Activated CD4-positive, alpha-beta T cell treated with anti-CD3 and anti-CD28 coated beads, Interleukin-2, amount 50 U/mL, for 4 hours (primary cell): ENCODE data around the gene GRIN1.

Experiments
- DNase-seq, 2 experiments: peaks; one replicate each; pipeline ENCODE4 v3.0.0-alpha.2; 2020

GRIN1 gene

DNA sequence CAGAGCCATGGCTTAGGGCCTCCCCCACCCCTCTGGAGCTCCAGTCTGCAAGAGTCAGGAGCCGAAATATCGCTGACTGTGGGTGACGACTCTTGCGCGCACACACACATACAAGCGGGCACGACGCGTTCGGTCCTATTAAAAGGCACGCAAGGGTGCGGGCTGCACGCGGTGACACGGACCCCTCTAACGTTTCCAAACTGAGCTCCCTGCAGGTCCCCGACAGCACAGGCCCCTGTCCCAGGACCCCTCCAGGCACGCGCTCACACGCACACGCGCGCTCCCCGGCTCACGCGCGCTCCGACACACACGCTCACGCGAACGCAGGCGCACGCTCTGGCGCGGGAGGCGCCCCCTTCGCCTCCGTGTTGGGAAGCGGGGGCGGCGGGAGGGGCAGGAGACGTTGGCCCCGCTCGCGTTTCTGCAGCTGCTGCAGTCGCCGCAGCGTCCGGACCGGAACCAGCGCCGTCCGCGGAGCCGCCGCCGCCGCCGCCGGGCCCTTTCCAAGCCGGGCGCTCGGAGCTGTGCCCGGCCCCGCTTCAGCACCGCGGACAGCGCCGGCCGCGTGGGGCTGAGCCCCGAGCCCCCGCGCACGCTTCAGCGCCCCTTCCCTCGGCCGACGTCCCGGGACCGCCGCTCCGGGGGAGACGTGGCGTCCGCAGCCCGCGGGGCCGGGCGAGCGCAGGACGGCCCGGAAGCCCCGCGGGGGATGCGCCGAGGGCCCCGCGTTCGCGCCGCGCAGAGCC, at the start of gene GRIN1:
TSS of gene GRIN1 (plus strand) at position 433 of the 746 bp plus-strand sequence. CDS start 333 bp downstream, outside the sequence.
- DNase-seq, result no peak

- no peak for DNase-seq
Observed at GRCh38 chr9:137089232-137089947, 49.6 kb upstream of the GRIN1 start.

DNA sequence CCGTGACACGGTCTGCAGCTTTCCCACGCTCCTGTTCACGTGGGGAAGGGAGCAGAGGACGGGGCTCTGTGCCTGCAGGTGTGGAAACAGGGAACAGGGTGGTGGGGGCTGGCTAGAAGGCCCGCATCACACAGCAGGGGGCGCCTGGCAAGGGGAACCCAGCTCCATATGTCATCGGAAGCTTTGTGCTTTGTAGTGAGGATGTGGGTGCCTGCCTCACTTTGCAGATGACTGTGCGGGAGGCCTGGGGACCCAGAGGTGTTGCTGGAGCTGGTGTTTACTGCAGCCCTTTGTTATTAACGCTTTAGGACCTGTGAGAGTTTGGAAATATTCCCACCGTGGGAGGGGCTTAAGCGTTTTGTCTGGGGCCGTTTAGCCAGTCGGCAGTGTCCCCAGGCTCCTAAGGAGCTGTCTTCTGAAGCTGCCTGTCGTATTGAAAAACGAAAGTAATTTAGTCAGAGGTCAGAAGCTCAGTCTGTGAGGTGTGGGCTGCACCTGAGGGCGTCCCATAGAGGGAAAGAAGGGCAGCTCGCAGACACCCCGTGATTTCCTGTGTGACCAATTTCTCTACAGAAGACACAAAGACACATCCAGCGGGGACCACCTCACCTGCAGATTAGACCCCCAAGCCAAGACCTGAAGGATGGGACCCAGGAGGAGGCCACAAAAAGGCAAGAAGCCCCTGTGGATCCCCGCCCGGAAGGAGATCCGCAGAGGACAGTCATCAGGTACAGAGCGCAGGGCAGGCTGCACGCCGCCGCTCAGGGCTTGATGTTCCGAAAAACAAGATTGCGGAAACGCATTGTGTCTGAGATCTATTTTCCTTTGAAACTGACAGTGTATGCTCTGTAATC, 43.1 kb upstream of the GRIN1 start:
- peak; percentile 81 to 82 for DNase-seq

DNA sequence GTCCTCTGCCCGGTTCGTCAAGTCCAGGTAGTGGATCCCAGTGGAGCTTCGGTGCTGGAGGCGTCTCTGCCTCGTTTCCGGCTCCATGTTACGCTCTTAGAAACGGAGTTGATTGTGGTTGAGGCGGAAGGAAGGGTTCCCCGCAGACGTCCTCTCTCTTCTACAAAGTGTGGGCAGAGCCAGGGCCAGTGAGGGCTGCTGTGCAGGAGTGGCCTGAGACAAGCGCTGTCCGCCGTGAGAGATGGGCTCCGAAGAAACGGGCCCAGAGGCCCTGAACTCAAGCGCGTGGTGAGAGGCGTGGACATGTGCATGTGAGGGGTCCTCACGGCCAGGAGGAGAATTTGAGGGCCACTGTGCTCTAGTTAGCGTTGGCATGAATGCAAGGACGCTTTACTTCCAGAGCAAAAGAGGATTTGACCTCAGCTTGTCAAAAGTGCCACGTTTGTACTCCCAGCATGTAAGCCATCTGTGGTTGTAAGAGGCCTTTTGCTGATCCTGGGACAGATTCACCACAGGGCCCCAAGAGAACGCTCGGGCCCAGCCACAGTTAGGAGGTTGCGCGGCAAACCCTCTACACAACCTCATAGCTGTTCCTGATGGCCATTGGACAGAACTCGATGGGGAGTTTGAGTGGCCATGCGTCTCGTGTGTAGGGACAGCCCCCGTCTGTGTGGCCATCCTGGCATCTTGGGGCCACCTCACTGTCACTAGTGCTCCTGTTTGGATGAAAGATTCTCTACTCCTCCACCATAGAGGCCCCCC, 42.0 kb upstream of the GRIN1 start:
- no peak for DNase-seq

DNA sequence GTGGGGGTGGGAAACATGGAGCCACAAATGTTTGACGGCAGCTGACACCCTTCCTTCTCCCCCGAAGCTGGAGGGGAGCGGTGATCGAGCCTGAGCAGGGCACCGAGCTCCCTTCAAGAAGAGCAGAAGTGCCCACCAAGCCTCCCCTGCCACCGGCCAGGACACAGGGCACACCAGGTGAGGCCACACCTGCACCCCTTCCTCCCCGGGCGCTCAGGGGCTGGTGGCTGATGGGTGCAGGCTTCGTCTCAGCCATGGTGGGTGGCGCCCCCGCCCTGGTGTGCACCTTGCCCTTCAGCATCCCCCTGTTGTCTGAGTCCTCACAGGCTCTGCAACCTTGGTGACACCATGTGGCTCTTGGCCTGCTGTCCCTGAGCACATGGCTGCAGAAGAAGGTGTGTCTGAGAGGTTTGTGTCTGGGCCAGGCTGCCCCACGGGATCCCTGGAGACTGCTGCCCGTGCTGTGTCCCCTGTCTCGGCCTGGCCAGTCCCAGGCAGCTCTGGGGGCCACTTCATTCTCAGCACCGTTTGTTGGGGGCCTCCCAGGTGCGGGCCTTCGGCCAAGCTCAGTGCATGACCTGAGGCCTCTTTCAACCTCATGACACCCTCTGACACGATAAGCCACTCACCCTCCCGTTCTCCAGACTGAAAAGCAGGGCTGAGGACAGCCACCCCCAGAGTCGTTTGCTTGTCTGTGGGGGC, 41.0 kb upstream of the GRIN1 start:
- DNase-seq, result no peak

- DNase-seq, result no peak
Observed at GRCh38 chr9:137099231-137099630, 39.7 kb upstream of the GRIN1 start.

DNA sequence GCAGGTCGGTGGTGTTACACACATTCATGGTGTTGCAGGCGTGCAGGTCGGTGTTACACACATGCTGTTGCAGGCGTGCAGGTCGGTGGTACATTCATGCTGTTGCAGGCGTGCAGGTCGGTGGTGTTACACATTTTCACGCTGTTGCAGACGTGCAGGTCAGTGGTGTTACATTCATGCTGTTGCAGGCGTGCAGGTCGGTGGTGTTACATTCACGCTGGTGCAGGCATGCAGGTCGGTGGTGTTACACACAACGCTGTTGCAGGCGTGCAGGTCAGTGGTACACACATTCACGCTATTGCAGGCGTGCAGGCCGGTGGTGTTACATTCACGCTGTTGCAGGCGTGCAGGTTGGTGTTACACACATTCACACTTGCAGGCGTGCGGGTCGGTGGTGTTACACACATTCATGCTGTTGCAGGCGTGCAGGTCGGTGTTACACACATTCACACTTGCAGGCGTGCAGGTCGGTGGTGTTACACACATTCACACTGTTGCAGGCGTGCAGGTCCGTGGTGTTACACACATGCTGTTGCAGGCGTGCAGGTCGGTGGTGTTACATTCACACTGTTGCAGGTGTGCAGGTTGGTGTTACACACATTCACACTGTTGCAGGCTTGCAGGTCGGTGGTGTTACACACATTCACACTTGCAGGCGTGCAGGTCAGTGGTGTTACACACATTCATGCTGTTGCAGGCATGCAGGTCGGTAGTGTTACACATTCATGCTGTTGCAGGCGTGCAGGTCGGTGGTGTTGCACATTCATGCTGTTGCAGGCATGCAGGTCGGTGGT, 35.6 kb upstream of the GRIN1 start:
- no peak for DNase-seq

GRCh38 chr9:137105814-137106661, 32.9 kb upstream of the GRIN1 start:
- DNase-seq, result no peak

- no peak for DNase-seq
Observed at GRCh38 chr9:137106662-137107250, 32.2 kb upstream of the GRIN1 start.

- no peak for DNase-seq
Observed at GRCh38 chr9:137107312-137107921, 31.5 kb upstream of the GRIN1 start.

GRCh38 chr9:137107982-137108381, 31.0 kb upstream of the GRIN1 start:
- DNase-seq, result no peak

GRCh38 chr9:137108608-137109249, 30.2 kb upstream of the GRIN1 start:
- DNase-seq, result no peak

GRCh38 chr9:137109250-137110146, 29.5 kb upstream of the GRIN1 start:
- no peak for DNase-seq

GRCh38 chr9:137110147-137110910, 28.6 kb upstream of the GRIN1 start:
- DNase-seq, result no peak

DNA sequence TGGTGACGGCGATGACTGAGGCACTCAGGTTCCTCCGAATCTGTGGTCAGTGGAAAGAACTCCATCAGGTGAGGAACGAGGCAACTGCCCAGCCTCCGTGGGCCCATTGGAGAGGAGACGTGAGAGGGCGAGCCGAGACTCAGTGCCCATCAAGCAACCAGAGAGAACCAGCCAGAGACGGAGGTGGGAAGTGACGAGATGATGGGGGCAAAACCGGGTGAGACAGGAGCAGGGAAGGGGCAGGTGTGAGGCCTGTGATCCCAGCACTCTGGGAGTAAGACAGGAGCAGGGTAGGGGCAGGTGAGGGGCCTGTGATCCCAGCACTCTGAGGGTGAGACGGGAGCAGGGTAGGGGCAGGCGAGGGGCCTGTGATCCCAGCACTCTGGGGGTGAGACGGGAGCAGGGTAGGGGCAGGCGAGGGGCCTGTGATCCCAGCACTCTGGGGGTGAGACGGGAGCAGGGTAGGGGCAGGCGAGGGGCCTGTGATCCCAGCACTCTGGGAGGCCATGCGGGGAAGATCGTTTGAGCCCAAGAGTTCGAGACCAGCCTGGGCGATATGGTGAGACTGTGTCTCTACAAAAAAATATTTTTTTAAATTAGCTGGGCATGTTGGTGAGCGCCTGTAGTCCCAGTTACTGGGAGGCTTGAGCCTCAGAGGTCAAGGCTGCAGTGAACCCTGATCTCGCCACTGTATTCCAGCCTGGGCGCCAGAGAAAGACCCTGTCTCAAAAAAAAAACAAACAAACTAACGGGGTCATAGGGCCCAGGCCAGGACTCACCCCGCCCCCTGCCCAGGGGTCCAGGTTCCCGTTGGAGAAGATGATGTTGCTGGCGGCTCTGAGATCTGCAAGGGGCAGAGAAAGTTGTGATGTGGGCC, 27.8 kb upstream of the GRIN1 start:
- no peak for DNase-seq
